ENCODE data around the gene FMNL2. TPM values are rescaled to one million over a fixed set of nuclear protein-coding genes. Genes with fewer than 3 reads are reported as not detected.
A peak's percentile ranks its signal among the peaks of the same experiment; 100 is the strongest.

Gene FMNL2
- total RNA-seq, 1 experiment from 2014 or later, result 1.7 TPM

GRCh38 chr2:152611458-152612231, 276.7 kb downstream of the FMNL2 start:
- DNase-seq (ENCODE audit: low spot score), result no peak

- no peak for DNase-seq (ENCODE audit: low spot score)
These were observed 278.3 kb downstream of the FMNL2 start for GRCh38 chr2:152613235-152613634.

- no peak for DNase-seq (ENCODE audit: low spot score)
These were observed 280.2 kb downstream of the FMNL2 start for GRCh38 chr2:152615177-152615576.

GRCh38 chr2:152617456-152618192, 282.6 kb downstream of the FMNL2 start:
- DNase-seq (ENCODE audit: low spot score), result no peak

- DNase-seq (ENCODE audit: low spot score), result no peak
These were observed 283.2 kb downstream of the FMNL2 start for GRCh38 chr2:152618193-152618564.

GRCh38 chr2:152620208-152620607, 285.2 kb downstream of the FMNL2 start:
- DNase-seq (ENCODE audit: low spot score), result no peak

GRCh38 chr2:152620985-152621384, 286.0 kb downstream of the FMNL2 start:
- no peak for DNase-seq (ENCODE audit: low spot score)

- DNase-seq (ENCODE audit: low spot score), result no peak
These were observed 287.2 kb downstream of the FMNL2 start for GRCh38 chr2:152622219-152622618.

- DNase-seq (ENCODE audit: low spot score), result no peak
These were observed 288.2 kb downstream of the FMNL2 start for GRCh38 chr2:152623076-152623740.

GRCh38 chr2:152623775-152624174, 288.8 kb downstream of the FMNL2 start:
- no peak for DNase-seq (ENCODE audit: low spot score)

GRCh38 chr2:152624805-152625204, 289.8 kb downstream of the FMNL2 start:
- DNase-seq (ENCODE audit: low spot score), result no peak

GRCh38 chr2:152626911-152627339, 292.0 kb downstream of the FMNL2 start:
- DNase-seq (ENCODE audit: low spot score), result no peak

- peak; percentile 20 for DNase-seq (ENCODE audit: low spot score)
These were observed 292.5 kb downstream of the FMNL2 start for GRCh38 chr2:152627351-152627957.

- DNase-seq (ENCODE audit: low spot score), result no peak
These were observed 294.2 kb downstream of the FMNL2 start for GRCh38 chr2:152629202-152629601.

GRCh38 chr2:152630466-152630865, 295.5 kb downstream of the FMNL2 start:
- no peak for DNase-seq (ENCODE audit: low spot score)

- no peak for DNase-seq (ENCODE audit: low spot score)
These were observed 297.8 kb downstream of the FMNL2 start for GRCh38 chr2:152632736-152633135.

GRCh38 chr2:152635635-152636298, 300.8 kb downstream of the FMNL2 start:
- DNase-seq (ENCODE audit: low spot score), result peak; percentile 73

GRCh38 chr2:152637251-152637650, 302.3 kb downstream of the FMNL2 start:
- DNase-seq (ENCODE audit: low spot score), result no peak

- no peak for DNase-seq (ENCODE audit: low spot score)
These were observed 303.1 kb downstream of the FMNL2 start for GRCh38 chr2:152638056-152638455.

GRCh38 chr2:152638590-152638989, 303.6 kb downstream of the FMNL2 start:
- DNase-seq (ENCODE audit: low spot score), result no peak

GRCh38 chr2:152644189-152644873, 309.4 kb downstream of the FMNL2 start:
- DNase-seq (ENCODE audit: low spot score), result no peak

All from HT-29 (cell line).